NCI-H82 treated with DMSO at 0.1 percent for 48 hours (cell line): ENCODE measurements around the gene CPXCR1.
"Not testable (repeated sequence)": the region's sequence is repeated elsewhere in the genome, so short reads cannot be mapped to it uniquely, and the experiment has no call there.

ENCODE experiments used
- DNase-seq: peaks from one replicate; lab custom pipeline; 2025; ENCODE audit not compliant: unreplicated experiment; lab: John Stamatoyannopoulos, UW

The CPXCR1 gene

DNA sequence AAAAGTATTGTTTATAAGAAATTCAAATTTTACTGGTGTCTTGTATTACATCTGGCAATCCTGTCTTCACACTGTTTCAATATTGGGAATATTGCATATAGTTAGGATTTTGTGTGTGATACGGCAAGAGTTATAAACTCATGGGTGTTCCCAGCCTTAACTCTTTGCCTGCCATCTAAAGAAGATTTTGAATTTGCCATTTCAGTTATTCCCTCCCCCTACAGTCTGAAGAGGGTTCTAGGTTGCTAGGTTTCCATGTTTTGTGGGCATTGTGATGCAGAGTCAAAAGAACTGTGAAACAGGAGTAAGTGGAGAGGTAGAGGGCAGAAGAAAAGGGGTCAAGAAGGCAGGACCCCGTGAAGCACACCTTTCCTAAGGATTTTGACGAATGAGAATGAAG is at the start of gene CPXCR1:
TSS of gene CPXCR1 (plus strand) at position 301 of the 400 bp plus-strand sequence. CDS start 6,190 bp downstream, outside the sequence.
- DNase-seq, result no peak

DNA sequence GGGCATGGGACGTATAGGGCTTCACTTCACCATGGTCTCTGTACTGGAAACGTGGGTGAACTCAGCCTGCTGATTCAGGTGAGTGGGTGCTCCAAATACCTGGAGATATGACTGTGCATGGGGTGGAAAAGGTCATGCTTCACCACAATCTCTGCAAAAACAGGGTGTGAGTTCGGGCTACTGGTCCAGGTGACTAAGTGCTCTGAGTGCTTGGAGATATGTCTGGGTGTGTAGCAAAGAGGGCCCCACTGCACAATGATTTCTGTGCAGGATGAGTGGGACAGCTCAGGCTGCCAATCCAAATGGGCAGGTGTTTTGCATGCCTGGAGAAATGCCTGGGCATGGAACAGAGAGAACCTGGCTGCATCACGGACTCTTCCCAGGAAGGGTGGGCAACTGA is 11.2 kb upstream of the CPXCR1 start:
- no peak for DNase-seq

DNA sequence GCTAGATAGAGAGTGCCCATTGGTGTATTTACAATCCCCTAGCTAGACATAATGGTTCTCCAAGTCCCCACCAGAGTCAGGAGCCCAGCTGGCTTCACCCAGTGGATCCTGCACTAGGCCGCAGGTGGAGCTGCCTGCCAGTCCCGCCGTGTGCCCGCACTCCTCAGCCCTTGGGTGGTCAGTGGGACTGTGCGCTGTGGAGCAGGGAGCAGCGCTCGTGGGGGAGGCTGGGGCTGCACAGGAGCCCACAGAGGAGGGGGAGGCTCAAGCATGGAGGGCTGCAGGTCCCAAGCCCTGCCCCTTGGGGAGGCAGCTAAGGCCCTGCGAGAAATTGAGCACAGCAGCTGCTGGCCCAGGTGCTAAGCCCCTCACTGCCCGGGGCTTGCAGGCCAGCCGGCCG is 810 bp upstream of the CPXCR1 start:
- DNase-seq, result not testable (repeated sequence)

DNA sequence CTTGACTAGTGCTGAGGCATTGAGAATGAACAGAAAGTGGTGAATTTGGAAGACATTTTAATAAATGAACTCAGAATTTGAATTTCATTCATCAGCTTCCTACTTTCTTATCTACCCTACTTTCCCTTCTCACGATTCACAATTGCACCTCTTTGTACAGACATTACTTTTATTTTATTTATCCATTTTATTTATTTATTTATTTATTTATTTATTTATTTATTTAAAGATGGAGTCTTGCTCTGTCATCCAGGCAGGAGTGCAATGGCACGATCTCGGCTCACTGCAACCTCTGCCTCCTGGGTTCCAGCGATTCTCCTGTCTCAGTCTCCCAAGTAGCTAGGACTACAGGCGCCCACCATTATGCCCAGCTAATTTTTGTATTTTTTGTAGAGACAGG is 5.3 kb downstream of the CPXCR1 start:
- DNase-seq, result not testable (repeated sequence)

DNA sequence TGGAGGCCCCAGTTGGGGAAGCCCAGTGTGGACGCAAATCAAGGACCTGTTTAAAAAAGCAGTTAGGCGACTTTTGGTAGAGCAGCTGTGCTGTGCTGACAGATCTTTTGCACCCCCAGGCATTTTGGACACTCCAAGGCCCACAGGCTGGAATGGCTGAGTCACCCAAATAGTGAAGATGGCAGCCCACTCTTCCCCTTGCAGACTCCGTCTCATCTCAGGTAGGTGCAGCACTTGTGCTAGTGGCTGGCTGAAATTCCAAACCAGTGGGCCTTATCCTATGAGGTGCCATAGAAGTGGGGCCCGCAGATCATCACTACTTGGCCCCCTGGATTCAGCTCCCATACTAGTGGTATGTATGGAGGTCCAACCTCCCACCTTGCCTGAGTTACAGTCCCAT is 42.8 kb downstream of the CPXCR1 start:
- no peak for DNase-seq
